Activated CD4-positive, alpha-beta T cell treated with anti-CD3 and anti-CD28 coated beads, Interleukin-2, Interleukin-6, amounts not matched to agents 100 ng/mL and 50 ng/mL, durations not matched to agents 16 hours and 8 hours (primary cell): ENCODE data around the gene KCNJ16.

Experiments
- DNase-seq: peaks from one replicate; pipeline ENCODE4 v3.0.0-alpha.2; 2020

KCNJ16 gene

GRCh38 chr17:70172923-70173322 is 97.9 kb downstream of the KCNJ16 start:
- no peak for DNase-seq

- no peak for DNase-seq
These were observed 98.7 kb downstream of the KCNJ16 start for GRCh38 chr17:70173681-70174080.

- no peak for DNase-seq
These were observed 106.4 kb downstream of the KCNJ16 start for GRCh38 chr17:70181376-70181775.

GRCh38 chr17:70181866-70182265 is 106.8 kb downstream of the KCNJ16 start:
- no peak for DNase-seq

GRCh38 chr17:70183508-70183907 is 108.5 kb downstream of the KCNJ16 start:
- no peak for DNase-seq

- DNase-seq = no peak
These were observed 109.2 kb downstream of the KCNJ16 start for GRCh38 chr17:70184207-70184606.

GRCh38 chr17:70184770-70185169 is 109.7 kb downstream of the KCNJ16 start:
- DNase-seq = no peak
